WTC11 (cell line): Measurements from ENCODE around the gene TBX3.

ENCODE experiments used
- AFF4 ChIP-seq: sonication (generic); formaldehyde crosslinking; IDR thresholded peaks from 2 replicates; pipeline ENCODE4 v1.8.1; 2023; ENCODE audit warnings: mild to moderate bottlenecking, missing genetic modification reagents, borderline replicate concordance
- CTCF ChIP-seq: fragments of 200-600 bp; IDR thresholded peaks from 2 replicates; pipeline ENCODE4 v1.8.0; 2022; ENCODE audit warnings: antibody characterized with exemption
- E2F5 ChIP-seq: sonication (generic); formaldehyde crosslinking; IDR thresholded peaks from 2 replicates; pipeline ENCODE4 v1.8.1; 2022; ENCODE audit warnings: mild to moderate bottlenecking, moderate library complexity, missing genetic modification reagents
- MAX ChIP-seq: sonication (generic); formaldehyde crosslinking; IDR thresholded peaks from 2 replicates; pipeline ENCODE4 v1.8.0; 2022; ENCODE audit warnings: mild to moderate bottlenecking, missing genetic modification reagents
- RELA ChIP-seq: sonication (generic); formaldehyde crosslinking; IDR thresholded peaks from 2 replicates; pipeline ENCODE4 v1.8.1; 2022; ENCODE audit warnings: missing genetic modification reagents, mild to moderate bottlenecking, borderline replicate concordance
- SOX15 ChIP-seq: fragments of 250-450 bp; sonication (Bioruptor Pico); IDR thresholded peaks from 2 replicates; pipeline ENCODE4 v1.9.0; 2021; ENCODE audit warnings: mild to moderate bottlenecking
- TEAD4 ChIP-seq: sonication (generic); formaldehyde crosslinking; IDR thresholded peaks from 2 replicates; pipeline ENCODE4 v1.8.0; 2022; ENCODE audit warnings: mild to moderate bottlenecking, missing genetic modification reagents

- TF ChIP-seq CTCF (no peak), RELA (CRISPR knock-in tag) (no peak), SOX15 (CRISPR knock-in tag) (no peak), AFF4 (CRISPR knock-in tag) (no peak), E2F5 (CRISPR knock-in tag) (no peak), MAX (CRISPR knock-in tag) (no peak), TEAD4 (no peak)
Measured at GRCh38 chr12:114691196-114691595, 7.2 kb upstream of the TBX3 start.
